ENCODE measurements around the gene TKTL1.

- TF ChIP-seq CTCF (IDR thresholded peaks at IDR 0.05) = no peak
- no peak for TF ChIP-seq POLR2A (IDR thresholded peaks at IDR 0.05)
These were observed 15.3 kb downstream of the TKTL1 start for GRCh38 chrX:154310616-154311536.

Data from heart left ventricle (tissue), 13 donors.